BE2C (cell line): Measurements from ENCODE around the gene BTNL9.

Source experiments
- DNase-seq: peaks from one replicate; pipeline ENCODE4 v3.0.0-alpha.2; 2020
- H3K27me3 ChIP-seq: fragments of 250-450 bp; sonication (Bioruptor Pico); 2 replicates; pipeline ENCODE4 v1.5.1; 2020; ENCODE audit warnings: mild to moderate bottlenecking
- H3K36me3 ChIP-seq: fragments of 250-450 bp; sonication (Bioruptor Pico); 2 replicates; pipeline ENCODE4 v1.5.1; 2020; ENCODE audit warnings: mild to moderate bottlenecking
- H3K4me1 ChIP-seq: fragments of 250-450 bp; sonication (Bioruptor Pico); 2 replicates; pipeline ENCODE4 v1.5.1; 2020
- H3K4me3 ChIP-seq: 2 replicates; pipeline ENCODE4 v1.5.1; 2011; ENCODE audit warnings: low read depth, low read length
- H3K9me3 ChIP-seq: fragments of 250-450 bp; sonication (Bioruptor Pico); 2 replicates; pipeline ENCODE4 v1.5.1; 2020
- TF ChIP-seq, protein P1 (sequence below): IDR thresholded peaks from 2 replicates; pipeline ENCODE4 v1.5.1; 2012; ENCODE audit warnings: mild to moderate bottlenecking, low read depth, low read length

The BTNL9 gene

GRCh38 chr5:181042036-181042713 lies 2.1 kb downstream of the BTNL9 start:
- Histone ChIP-seq H3K36me3 (no peaks in the 10 kb centered on the region), H3K4me1 (no peaks in the 10 kb centered on the region), H3K4me3 (no peak overlapping the region), H3K9me3 (no peaks in the 10 kb centered on the region), H3K27me3 (peaks cover 37% of the 10 kb centered on the region)
- TF ChIP-seq, protein P1, sequence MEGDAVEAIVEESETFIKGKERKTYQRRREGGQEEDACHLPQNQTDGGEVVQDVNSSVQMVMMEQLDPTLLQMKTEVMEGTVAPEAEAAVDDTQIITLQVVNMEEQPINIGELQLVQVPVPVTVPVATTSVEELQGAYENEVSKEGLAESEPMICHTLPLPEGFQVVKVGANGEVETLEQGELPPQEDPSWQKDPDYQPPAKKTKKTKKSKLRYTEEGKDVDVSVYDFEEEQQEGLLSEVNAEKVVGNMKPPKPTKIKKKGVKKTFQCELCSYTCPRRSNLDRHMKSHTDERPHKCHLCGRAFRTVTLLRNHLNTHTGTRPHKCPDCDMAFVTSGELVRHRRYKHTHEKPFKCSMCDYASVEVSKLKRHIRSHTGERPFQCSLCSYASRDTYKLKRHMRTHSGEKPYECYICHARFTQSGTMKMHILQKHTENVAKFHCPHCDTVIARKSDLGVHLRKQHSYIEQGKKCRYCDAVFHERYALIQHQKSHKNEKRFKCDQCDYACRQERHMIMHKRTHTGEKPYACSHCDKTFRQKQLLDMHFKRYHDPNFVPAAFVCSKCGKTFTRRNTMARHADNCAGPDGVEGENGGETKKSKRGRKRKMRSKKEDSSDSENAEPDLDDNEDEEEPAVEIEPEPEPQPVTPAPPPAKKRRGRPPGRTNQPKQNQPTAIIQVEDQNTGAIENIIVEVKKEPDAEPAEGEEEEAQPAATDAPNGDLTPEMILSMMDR = no peak
- DNase-seq = no peak

DNA sequence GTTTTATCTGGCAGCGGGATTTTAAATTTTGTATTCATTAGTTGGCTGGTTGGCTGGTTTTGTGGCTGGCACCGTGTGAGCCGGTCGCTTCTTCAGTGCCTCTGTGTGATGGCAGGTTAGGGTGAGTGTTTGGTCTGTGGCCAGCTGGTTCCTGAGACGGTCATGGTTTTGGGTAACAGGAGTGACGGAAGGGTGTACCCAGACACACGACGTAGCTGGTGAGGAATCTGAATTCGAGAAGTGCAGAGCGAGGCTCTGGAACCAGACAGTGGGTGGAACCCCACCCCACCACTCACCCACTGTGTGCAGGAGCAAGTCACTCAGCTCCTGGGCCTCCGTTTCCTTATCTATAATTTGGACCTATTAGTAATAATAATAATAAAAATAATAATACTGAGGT lies 2.7 kb downstream of the BTNL9 start:
- Histone ChIP-seq H3K9me3 (no peaks in the 10 kb centered on the region), H3K4me3 (no peak overlapping the region), H3K36me3 (no peaks in the 10 kb centered on the region), H3K27me3 (peaks cover 39% of the 10 kb centered on the region), H3K4me1 (no peaks in the 10 kb centered on the region)
- no peak for DNase-seq
- TF ChIP-seq, protein P1 = no peak

DNA sequence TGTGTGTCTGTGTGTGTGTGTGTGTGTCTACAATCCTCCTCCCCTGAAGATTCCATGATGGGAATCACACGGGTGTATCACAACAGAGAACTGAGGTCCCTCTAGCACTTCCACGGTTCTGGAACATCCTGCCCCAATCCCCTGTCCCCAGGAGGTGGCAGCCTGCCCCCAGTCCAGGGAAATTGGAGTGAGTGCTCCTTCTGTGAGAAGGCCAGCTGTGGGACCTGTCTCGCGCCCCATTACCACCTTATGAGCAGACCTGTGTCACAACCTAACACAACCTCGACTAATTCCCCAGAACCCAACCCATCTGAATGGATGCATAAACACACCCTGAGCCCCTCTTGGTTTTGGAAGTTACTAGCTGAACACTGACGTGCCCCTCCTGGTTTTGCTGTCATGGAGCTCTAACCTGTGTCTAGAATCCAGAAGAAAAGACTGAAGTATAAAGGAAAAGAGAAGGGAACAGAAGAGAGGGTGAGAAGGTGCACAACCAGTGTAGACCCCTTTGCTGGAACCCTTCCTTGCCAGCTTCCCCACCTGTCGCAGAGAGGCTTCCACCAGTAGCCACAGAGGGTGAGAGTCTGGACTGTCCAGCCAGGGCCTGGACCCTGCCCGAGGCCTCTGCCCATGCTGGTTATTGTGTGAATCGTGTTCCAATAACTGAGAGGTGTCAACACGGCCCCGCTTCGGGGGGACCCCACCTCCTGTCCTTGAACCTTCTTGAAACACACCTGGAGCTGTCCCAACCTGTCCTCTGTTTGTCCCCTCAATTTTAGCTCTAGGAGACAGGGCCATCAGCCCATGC lies 3.4 kb downstream of the BTNL9 start:
- H3K4me1 ChIP-seq = no peaks in the 10 kb centered on the region
- peaks cover 39% of the 10 kb centered on the region for H3K27me3 ChIP-seq
- TF ChIP-seq, protein P1 = no peak
- H3K36me3 ChIP-seq = no peaks in the 10 kb centered on the region
- no peaks in the 10 kb centered on the region for H3K9me3 ChIP-seq
- DNase-seq = no peak
- no peak overlapping the region for H3K4me3 ChIP-seq

- TF ChIP-seq, protein P1 = no peak
- Histone ChIP-seq H3K36me3 (no peaks in the 10 kb centered on the region), H3K4me3 (no peak overlapping the region), H3K4me1 (no peaks in the 10 kb centered on the region), H3K27me3 (peaks cover 36% of the 10 kb centered on the region), H3K9me3 (no peaks in the 10 kb centered on the region)
- no peak for DNase-seq
Observed at GRCh38 chr5:181044093-181044599, 4.1 kb downstream of the BTNL9 start.

DNA sequence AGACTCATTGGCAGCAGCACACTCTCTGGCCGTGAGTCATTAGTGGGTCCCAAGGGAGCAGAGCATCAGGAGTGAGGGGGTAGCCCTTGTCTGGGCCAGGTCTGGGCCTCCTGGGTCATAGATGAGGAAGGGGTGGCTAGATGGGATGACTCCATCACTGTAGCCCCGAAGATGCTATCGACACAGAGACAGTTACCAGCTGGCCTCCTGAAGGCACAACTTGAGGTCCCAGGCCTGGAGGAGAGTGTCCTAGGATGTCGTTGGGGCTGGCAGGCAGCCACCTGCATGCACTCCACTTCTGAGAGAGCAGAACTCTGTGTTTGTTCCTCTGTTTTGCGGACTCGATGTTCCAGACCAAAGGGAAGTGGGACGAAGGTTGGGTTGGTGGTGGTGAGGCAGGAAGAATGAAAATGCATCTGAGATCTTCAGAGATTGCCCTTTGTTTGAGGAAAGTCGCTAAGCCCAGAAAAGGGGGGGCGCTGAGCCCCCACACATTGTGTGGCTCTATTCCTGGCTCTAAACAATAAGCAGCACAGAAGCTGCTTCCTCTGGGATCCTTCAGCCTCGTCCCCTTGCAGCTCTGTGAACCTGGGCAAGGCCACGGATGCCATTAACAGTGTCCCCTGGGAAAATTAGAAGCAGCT lies 4.7 kb downstream of the BTNL9 start:
- no peak for DNase-seq

More for the DNA sequence above, 4.7 kb downstream of the BTNL9 start:
- Histone ChIP-seq H3K27me3 (peaks cover 40% of the 10 kb centered on the region), H3K4me3 (no peak overlapping the region), H3K36me3 (no peaks in the 10 kb centered on the region), H3K9me3 (no peaks in the 10 kb centered on the region), H3K4me1 (no peaks in the 10 kb centered on the region)
- TF ChIP-seq, protein P1 = no peak
